Smooth muscle cell (in vitro differentiated cells): Measurements from ENCODE around the gene SLC9A3. TPM values are rescaled to one million over a fixed set of nuclear protein-coding genes. Genes with fewer than 3 reads are reported as not detected.

Experiments used
- DNase-seq: peaks from one replicate; lab custom pipeline; 2025; ENCODE audit not compliant: unreplicated experiment; lab: John Stamatoyannopoulos, UW
- H2AFZ ChIP-seq: fragments of 200-600 bp; sonication (generic); 2 replicates; pipeline ENCODE4 v1.6.0; 2016; ENCODE audit warnings: antibody characterized with exemption, low read depth, mild to moderate bottlenecking
- H3F3A ChIP-seq: fragments of 200-600 bp; sonication (generic); 2 replicates; pipeline ENCODE4 v1.6.0; 2017; ENCODE audit warnings: antibody characterized with exemption, low read depth
- H3K27ac ChIP-seq: fragments of 200-600 bp; sonication (generic); 2 replicates; pipeline ENCODE4 v1.5.1; 2016; ENCODE audit warnings: low read depth, mild to moderate bottlenecking
- H3K27me3 ChIP-seq: fragments of 200-600 bp; sonication (generic); 2 replicates; pipeline ENCODE4 v1.6.1; 2016; ENCODE audit warnings: low read depth, mild to moderate bottlenecking
- H3K36me3 ChIP-seq: fragments of 200-600 bp; sonication (generic); 2 replicates; pipeline ENCODE4 v1.5.1; 2016; ENCODE audit warnings: low read depth
- H3K4me1 ChIP-seq: fragments of 200-600 bp; sonication (generic); 2 replicates; pipeline ENCODE4 v1.5.1; 2016; ENCODE audit warnings: low read depth
- H3K4me2 ChIP-seq: fragments of 200-600 bp; sonication (generic); 2 replicates; pipeline ENCODE4 v1.6.0; 2016; ENCODE audit warnings: mild to moderate bottlenecking
- H3K4me3 ChIP-seq: fragments of 200-600 bp; sonication (generic); 2 replicates; pipeline ENCODE4 v1.5.1; 2016; ENCODE audit warnings: mild to moderate bottlenecking
- H3K79me2 ChIP-seq: fragments of 200-600 bp; sonication (generic); 2 replicates; pipeline ENCODE4 v1.6.0; 2016; ENCODE audit warnings: low read depth, mild to moderate bottlenecking
- H3K9ac ChIP-seq: fragments of 200-600 bp; sonication (generic); 2 replicates; pipeline ENCODE4 v1.6.0; 2016; ENCODE audit warnings: low read depth
- H3K9me3 ChIP-seq: fragments of 200-600 bp; sonication (generic); replicated peaks from 2 replicates; pipeline ENCODE4 v1.5.1; 2016; ENCODE audit warnings: low read depth
- H4K20me1 ChIP-seq: fragments of 200-600 bp; sonication (generic); 2 replicates; pipeline ENCODE4 v1.6.0; 2016; ENCODE audit warnings: low read depth
- WGBS: methylation state at CpG from one replicate; pipeline ENCODE4 v1.1.7; 2016; ENCODE audit warnings: low lambda C conversion rate; 5-methylcytosine and 5-hydroxymethylcytosine counted together
- polyA plus RNA-seq: library from polyadenylated mRNA; unstranded; fragments of >200 nt; fragmentation: Nextera tagmentation; extraction: Ambion mirVana; gene quantifications from 2 replicates; pipeline ENCODE4 v1.2.1, GENCODE V29; 2016
- total RNA-seq: library from RNA; depleted of rRNA; stranded (reverse); fragments of >200 nt; gene quantifications from 2 replicates; pipeline ENCODE4 v1.2.3, GENCODE V29; 2014
- TF ChIP-seq, protein P1 (sequence below): fragments of 200-600 bp; sonication (generic); IDR thresholded peaks from 2 replicates; pipeline ENCODE4 v1.5.1; 2017; ENCODE audit warnings: borderline replicate concordance, mild to moderate bottlenecking, antibody characterized with exemption; ENCODE audit not compliant: insufficient read depth, poor library complexity, severe bottlenecking

The SLC9A3 gene
- total and polyA plus RNA-seq, 2 experiments from 2014 or later = 1.1 to 1.8 TPM

DNA sequence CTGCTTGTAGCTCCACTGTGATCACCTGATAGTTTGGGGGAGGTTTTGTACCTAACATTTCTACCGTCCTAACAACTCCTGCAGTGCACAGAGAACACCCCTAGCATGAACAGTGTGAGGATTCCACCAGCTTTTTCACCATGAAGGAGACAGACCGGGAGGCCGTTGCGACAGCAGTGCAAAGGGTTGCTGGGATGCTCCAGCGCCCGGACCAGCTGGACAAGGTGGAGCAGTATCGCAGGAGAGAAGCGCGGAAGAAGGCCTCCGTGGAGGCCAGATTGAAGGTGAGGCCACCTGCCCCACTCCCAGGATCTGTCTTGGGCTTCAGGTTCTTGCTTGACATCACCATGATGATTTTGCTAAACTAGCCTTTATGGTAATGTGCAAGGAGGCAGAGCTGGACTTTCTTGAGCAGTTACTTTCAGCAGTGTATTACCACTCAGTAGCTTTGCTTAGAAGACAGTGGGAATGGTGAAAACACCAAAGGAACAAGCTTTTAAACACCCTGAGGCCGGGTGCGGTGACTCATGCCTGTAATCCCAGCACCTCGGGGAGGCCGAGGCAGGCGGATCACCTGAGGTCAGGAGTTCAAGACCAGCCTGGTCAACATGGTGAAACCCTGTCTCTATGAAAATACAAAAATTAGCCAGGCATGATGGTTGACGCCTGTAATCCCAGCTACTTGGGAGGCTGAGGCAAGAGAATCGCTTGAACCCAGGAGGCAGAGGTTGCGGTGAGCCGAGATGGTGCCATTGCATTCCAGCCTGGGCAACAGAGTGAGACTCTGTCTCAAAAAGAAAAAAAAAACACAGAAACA is 78.0 kb downstream of the SLC9A3 start:
- H3K27me3 ChIP-seq = no peaks in the 10 kb centered on the region
- no peak overlapping the region for H3K4me3 ChIP-seq
- H3K9me3 ChIP-seq = no peaks in the 10 kb centered on the region
- no peak overlapping the region for H2AFZ ChIP-seq
- H3K9ac ChIP-seq = no peak overlapping the region
- TF ChIP-seq, protein P1, sequence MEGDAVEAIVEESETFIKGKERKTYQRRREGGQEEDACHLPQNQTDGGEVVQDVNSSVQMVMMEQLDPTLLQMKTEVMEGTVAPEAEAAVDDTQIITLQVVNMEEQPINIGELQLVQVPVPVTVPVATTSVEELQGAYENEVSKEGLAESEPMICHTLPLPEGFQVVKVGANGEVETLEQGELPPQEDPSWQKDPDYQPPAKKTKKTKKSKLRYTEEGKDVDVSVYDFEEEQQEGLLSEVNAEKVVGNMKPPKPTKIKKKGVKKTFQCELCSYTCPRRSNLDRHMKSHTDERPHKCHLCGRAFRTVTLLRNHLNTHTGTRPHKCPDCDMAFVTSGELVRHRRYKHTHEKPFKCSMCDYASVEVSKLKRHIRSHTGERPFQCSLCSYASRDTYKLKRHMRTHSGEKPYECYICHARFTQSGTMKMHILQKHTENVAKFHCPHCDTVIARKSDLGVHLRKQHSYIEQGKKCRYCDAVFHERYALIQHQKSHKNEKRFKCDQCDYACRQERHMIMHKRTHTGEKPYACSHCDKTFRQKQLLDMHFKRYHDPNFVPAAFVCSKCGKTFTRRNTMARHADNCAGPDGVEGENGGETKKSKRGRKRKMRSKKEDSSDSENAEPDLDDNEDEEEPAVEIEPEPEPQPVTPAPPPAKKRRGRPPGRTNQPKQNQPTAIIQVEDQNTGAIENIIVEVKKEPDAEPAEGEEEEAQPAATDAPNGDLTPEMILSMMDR = no peak
- DNase-seq = no peak
- no peak overlapping the region for H3K27ac ChIP-seq
- no peak overlapping the region for H3K4me2 ChIP-seq
- no peaks in the 10 kb centered on the region for H3F3A ChIP-seq
- H3K79me2 ChIP-seq = peaks cover 50% of the 10 kb centered on the region
- H4K20me1 ChIP-seq = peaks cover 9% of the 10 kb centered on the region
- peaks cover 16% of the 10 kb centered on the region for H3K36me3 ChIP-seq
- WGBS = 92% methylated on average over 19 of the region's 19 CpGs
- H3K4me1 ChIP-seq = peaks cover 14% of the 10 kb centered on the region

- no peak overlapping the region for H3K4me3 ChIP-seq
- no peaks in the 10 kb centered on the region for H3K9me3 ChIP-seq
- WGBS = 94% methylated on average over 10 of the region's 10 CpGs
- peaks cover 13% of the 10 kb centered on the region for H3K36me3 ChIP-seq
- DNase-seq = no peak
- H3K9ac ChIP-seq = no peak overlapping the region
- H3K79me2 ChIP-seq = peaks cover 47% of the 10 kb centered on the region
- H3K27ac ChIP-seq = no peak overlapping the region
- TF ChIP-seq, protein P1 = no peak
- no peak overlapping the region for H3K4me2 ChIP-seq
- peaks cover 9% of the 10 kb centered on the region for H4K20me1 ChIP-seq
- H3F3A ChIP-seq = peaks cover 3% of the 10 kb centered on the region
- H3K27me3 ChIP-seq = no peaks in the 10 kb centered on the region
- H2AFZ ChIP-seq = no peak overlapping the region
- H3K4me1 ChIP-seq = peaks cover 14% of the 10 kb centered on the region
Observed at GRCh38 chr5:445591-445990, 78.7 kb downstream of the SLC9A3 start.

DNA sequence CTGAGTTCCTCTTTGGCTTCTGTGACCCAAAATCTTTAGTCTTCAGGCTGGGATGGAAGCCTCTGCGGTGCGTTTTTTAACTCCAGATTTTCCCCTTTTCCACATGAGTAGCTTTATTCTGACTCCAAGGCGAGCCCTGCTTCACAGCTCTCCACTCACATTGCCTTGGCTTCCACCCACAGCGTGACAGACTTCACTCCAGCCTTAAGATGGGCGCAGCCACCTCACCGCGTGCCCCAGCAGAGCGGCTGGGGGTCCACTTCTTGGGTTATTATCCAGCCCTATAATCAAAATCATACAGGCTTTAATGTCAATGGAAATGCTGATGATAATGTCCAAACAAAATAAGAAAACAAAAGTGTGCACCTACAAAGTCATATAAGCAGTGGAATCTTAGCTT is 80.0 kb downstream of the SLC9A3 start:
- H3K9me3 ChIP-seq = no peaks in the 10 kb centered on the region
- H3K36me3 ChIP-seq = peaks cover 4% of the 10 kb centered on the region
- no peak for DNase-seq
- H3K4me1 ChIP-seq = peaks cover 14% of the 10 kb centered on the region
- H2AFZ ChIP-seq = no peak overlapping the region
- H3K79me2 ChIP-seq = peaks cover 35% of the 10 kb centered on the region
- peak overlapping the region; percentile 97 for H3K4me3 ChIP-seq
- H3K27ac ChIP-seq = no peak overlapping the region
- H4K20me1 ChIP-seq = peaks cover 9% of the 10 kb centered on the region
- no peaks in the 10 kb centered on the region for H3K27me3 ChIP-seq
- TF ChIP-seq, protein P1 = no peak
- H3K9ac ChIP-seq = peak overlapping the region; percentile 89
- peak overlapping the region; percentile 100 for H3K4me2 ChIP-seq
- WGBS = 94% methylated on average over 8 of the region's 8 CpGs
- H3F3A ChIP-seq = peaks cover 3% of the 10 kb centered on the region
